ENCODE results near the gene RUNDC1.

RUNDC1 gene

GRCh38 chr17:42979511-42980273 lies 673 bp upstream of the RUNDC1 start, which contains the start of gene PTGES3L:
PTGES3L (minus strand) TSS chr17:42980080; CDS start chr17:42980053, 27 bp downstream.
- H3K36me3 ChIP-seq (ENCODE audit: low read depth), result peaks cover 19% of the 10 kb centered on the region
- H3K4me3 ChIP-seq (ENCODE audit: severe bottlenecking), result peak within 1 kb of the TSS; percentile 96
- peaks cover 4% of the 10 kb centered on the region for H3K4me1 ChIP-seq (ENCODE audit: insufficient read depth, poor library complexity, severe bottlenecking)
- no peaks in the 10 kb centered on the region for H3K9me3 ChIP-seq (ENCODE audit: severe bottlenecking)
- H3K27me3 ChIP-seq (ENCODE audit: insufficient read depth, poor library complexity, severe bottlenecking), result no peaks in the 10 kb centered on the region
- H3K27ac ChIP-seq (ENCODE audit: poor library complexity, severe bottlenecking), result peak within 1 kb of the TSS; percentile 75
- ATAC-seq (ENCODE audit: low read depth), result peak; percentile 52
- TF ChIP-seq CTCF (IDR thresholded peaks at IDR 0.05; ENCODE audit: poor library complexity, severe bottlenecking), result no peak
- DNase-seq (ENCODE audit: low spot score), result no peak

- peak; percentile 69 for DNase-seq (ENCODE audit: low spot score)
- Histone ChIP-seq H3K36me3 (ENCODE audit: low read depth) (peaks cover 24% of the 10 kb centered on the region), H3K27me3 (ENCODE audit: insufficient read depth, poor library complexity, severe bottlenecking) (no peaks in the 10 kb centered on the region), H3K4me3 (ENCODE audit: severe bottlenecking) (peak overlapping the region; percentile 96), H3K4me1 (ENCODE audit: insufficient read depth, poor library complexity, severe bottlenecking) (peaks cover 4% of the 10 kb centered on the region), H3K27ac (ENCODE audit: poor library complexity, severe bottlenecking) (peak overlapping the region; percentile 75), H3K9me3 (ENCODE audit: severe bottlenecking) (no peaks in the 10 kb centered on the region)
- peak; percentile 78 for ATAC-seq (ENCODE audit: low read depth)
- peak; percentile 21 for TF ChIP-seq CTCF (IDR thresholded peaks at IDR 0.05; ENCODE audit: poor library complexity, severe bottlenecking)
These were observed 517 bp downstream of the RUNDC1 start for GRCh38 chr17:42980766-42981397.

GRCh38 chr17:42982266-42982665 lies 1.9 kb downstream of the RUNDC1 start:
- H3K27ac ChIP-seq (ENCODE audit: poor library complexity, severe bottlenecking), result peak overlapping the region; percentile 75
- H3K4me3 ChIP-seq (ENCODE audit: severe bottlenecking), result no peak overlapping the region
- no peak for DNase-seq (ENCODE audit: low spot score)

GRCh38 chr17:42985225-42985624 lies 4.9 kb downstream of the RUNDC1 start:
- Histone ChIP-seq H3K27me3 (ENCODE audit: insufficient read depth, poor library complexity, severe bottlenecking) (no peaks in the 10 kb centered on the region), H3K27ac (ENCODE audit: poor library complexity, severe bottlenecking) (no peak overlapping the region), H3K9me3 (ENCODE audit: severe bottlenecking) (no peaks in the 10 kb centered on the region), H3K4me1 (ENCODE audit: insufficient read depth, poor library complexity, severe bottlenecking) (peaks cover 23% of the 10 kb centered on the region), H3K36me3 (ENCODE audit: low read depth) (peaks cover 59% of the 10 kb centered on the region), H3K4me3 (ENCODE audit: severe bottlenecking) (no peak overlapping the region)
- no peak for DNase-seq (ENCODE audit: low spot score)
- TF ChIP-seq CTCF (IDR thresholded peaks at IDR 0.05; ENCODE audit: poor library complexity, severe bottlenecking), result no peak
- ATAC-seq (ENCODE audit: low read depth), result no peak

More at GRCh38 chr17:42982266-42982665, 1.9 kb downstream of the RUNDC1 start:
- Histone ChIP-seq H3K36me3 (ENCODE audit: low read depth) (peaks cover 32% of the 10 kb centered on the region), H3K9me3 (ENCODE audit: severe bottlenecking) (no peaks in the 10 kb centered on the region), H3K4me1 (ENCODE audit: insufficient read depth, poor library complexity, severe bottlenecking) (peaks cover 4% of the 10 kb centered on the region), H3K27me3 (ENCODE audit: insufficient read depth, poor library complexity, severe bottlenecking) (no peaks in the 10 kb centered on the region)
- TF ChIP-seq CTCF (IDR thresholded peaks at IDR 0.05; ENCODE audit: poor library complexity, severe bottlenecking), result no peak
- no peak for ATAC-seq (ENCODE audit: low read depth)
